Upper lobe of left lung (tissue), 6 donors: ENCODE data around the gene NUDT2. TPM values are rescaled to one million over a fixed set of nuclear protein-coding genes. Genes with fewer than 3 reads are reported as not detected.
"Not testable (repeated sequence)": the region's sequence is repeated elsewhere in the genome, so short reads cannot be mapped to it uniquely, and the experiment has no call there.

ENCODE experiments used
- ATAC-seq, 2 donors: fragments of 200-7000 bp; cut with Tn5 transposase; one replicate each; pipeline ENCODE4 v1.9.1; 2022; ENCODE audit warnings: mild to moderate bottlenecking in 2 of 2, moderate library complexity in 2 of 2; ENCODE audit not compliant: low FRiP score in 2 of 2
- DNase-seq, 2 donors: peaks; one replicate each; pipeline ENCODE4 v3.0.0-alpha.2; 2019 to 2020
- H3K27ac ChIP-seq, 4 donors: fragments of 200-600 bp; sonication (generic); one replicate each; pipeline ENCODE4 v1.5.1; 2016 to 2019
- H3K27me3 ChIP-seq, 4 donors: fragments of 200-600 bp; sonication (generic); one replicate each; pipeline ENCODE4 v1.5.1; 2017 to 2019
- H3K36me3 ChIP-seq, 4 donors: fragments of 200-600 bp; sonication (generic); one replicate each; pipeline ENCODE4 v1.5.1; 2016 to 2019
- H3K4me1 ChIP-seq, 4 donors: fragments of 200-600 bp; sonication (generic); one replicate each; pipeline ENCODE4 v1.5.1; 2018 to 2019
- H3K4me3 ChIP-seq, 4 donors: fragments of 200-600 bp; sonication (generic); one replicate each; pipeline ENCODE4 v1.5.1; 2017 to 2019; ENCODE audit warnings: mild to moderate bottlenecking in 2 of 4, moderate library complexity in 1 of 4
- H3K9me3 ChIP-seq, 4 donors: fragments of 200-600 bp; sonication (generic); one replicate each; pipeline ENCODE4 v1.5.1; 2018 to 2019
- EP300 ChIP-seq, 4 donors: sonication (generic); formaldehyde crosslinking; IDR thresholded peaks; one replicate each; pipeline ENCODE4 v1.5.1; 2017; ENCODE audit warnings: antibody characterized with exemption in 4 of 4, control low read depth in 2 of 4
- POLR2A ChIP-seq, 4 donors: fragments of 450-650 bp; IDR thresholded peaks; one replicate each; pipeline ENCODE4 v1.5.1; 2016 to 2017; ENCODE audit warnings: antibody characterized with exemption in 4 of 4, mild to moderate bottlenecking in 2 of 4
- POLR2AphosphoS5 ChIP-seq, 2 donors: sonication (generic); formaldehyde crosslinking; IDR thresholded peaks; one replicate each; pipeline ENCODE4 v1.5.1; 2017; ENCODE audit warnings: antibody characterized with exemption in 2 of 2
- WGBS, 2 donors: methylation state at CpG; one replicate each; pipeline ENCODE4 v1.1.5; 2017 to 2018; 5-methylcytosine and 5-hydroxymethylcytosine counted together
- total RNA-seq, 6 donors: library from RNA; depleted of rRNA in 4 of 6; stranded (reverse); fragments of >200 nt in 4 of 6; gene quantifications; one replicate each; pipeline versions ENCODE4 v1.1.0 to v1.2.1, GENCODE V29; 2016 to 2021
- TF ChIP-seq, protein P1 (sequence below), 6 experiments: fragments of 450-650 bp in 4 of 6; fragments of 200-600 bp in 2 of 6; sonication (generic) in 2 of 6; IDR thresholded peaks; one replicate each; pipeline ENCODE4 v1.5.1; 2016 to 2019; ENCODE audit warnings: antibody characterized with exemption in 6 of 6
- donor health status: DM: no; HTN: no; CAD: no; lungs with moderate emphysema.
- donor health status: DM: no; HTN: yes; CAD: no; lungs with severe emphysema.

The NUDT2 gene
- total RNA-seq, 6 donors from 2014 or later: 4.2 to 17.8 (median 11.2) TPM

GRCh38 chr9:34334916-34335315 lies 5.5 kb downstream of the NUDT2 start:
- peaks cover 7 to 10% (median 9%) of the 10 kb centered on the region in 4 donors for H3K4me1 ChIP-seq
- H3K27me3 ChIP-seq: no peaks in the 10 kb centered on the region
- WGBS, 2 donors: 100% methylated on average over 2 of the region's 2 CpGs
- H3K9me3 ChIP-seq: no peaks in the 10 kb centered on the region
- H3K4me3 ChIP-seq: no peak overlapping the region
- peaks cover 0 to 20% (median 11%) of the 10 kb centered on the region in 4 donors for H3K36me3 ChIP-seq
- no peak overlapping the region for H3K27ac ChIP-seq
- ATAC-seq (no peak), DNase-seq (no peak)
- no peak for TF ChIP-seq POLR2AphosphoS5 (IDR thresholded peaks at IDR 0.05)
- TF ChIP-seq, protein P1, sequence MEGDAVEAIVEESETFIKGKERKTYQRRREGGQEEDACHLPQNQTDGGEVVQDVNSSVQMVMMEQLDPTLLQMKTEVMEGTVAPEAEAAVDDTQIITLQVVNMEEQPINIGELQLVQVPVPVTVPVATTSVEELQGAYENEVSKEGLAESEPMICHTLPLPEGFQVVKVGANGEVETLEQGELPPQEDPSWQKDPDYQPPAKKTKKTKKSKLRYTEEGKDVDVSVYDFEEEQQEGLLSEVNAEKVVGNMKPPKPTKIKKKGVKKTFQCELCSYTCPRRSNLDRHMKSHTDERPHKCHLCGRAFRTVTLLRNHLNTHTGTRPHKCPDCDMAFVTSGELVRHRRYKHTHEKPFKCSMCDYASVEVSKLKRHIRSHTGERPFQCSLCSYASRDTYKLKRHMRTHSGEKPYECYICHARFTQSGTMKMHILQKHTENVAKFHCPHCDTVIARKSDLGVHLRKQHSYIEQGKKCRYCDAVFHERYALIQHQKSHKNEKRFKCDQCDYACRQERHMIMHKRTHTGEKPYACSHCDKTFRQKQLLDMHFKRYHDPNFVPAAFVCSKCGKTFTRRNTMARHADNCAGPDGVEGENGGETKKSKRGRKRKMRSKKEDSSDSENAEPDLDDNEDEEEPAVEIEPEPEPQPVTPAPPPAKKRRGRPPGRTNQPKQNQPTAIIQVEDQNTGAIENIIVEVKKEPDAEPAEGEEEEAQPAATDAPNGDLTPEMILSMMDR (IDR thresholded peaks at IDR 0.05): no peak
- TF ChIP-seq EP300 (IDR thresholded peaks at IDR 0.05): no peak
- TF ChIP-seq POLR2A (IDR thresholded peaks at IDR 0.05): no peak

- no peak for DNase-seq
- WGBS, 2 donors: 85 to 89% methylated on average over 4 of the region's 4 CpGs
- TF ChIP-seq EP300 (IDR thresholded peaks at IDR 0.05): no peak
- TF ChIP-seq POLR2A (IDR thresholded peaks at IDR 0.05): no peak
- no peak for TF ChIP-seq POLR2AphosphoS5 (IDR thresholded peaks at IDR 0.05)
- TF ChIP-seq, protein P1 (IDR thresholded peaks at IDR 0.05): no peak
- Histone ChIP-seq H3K9me3 (no peaks in the 10 kb centered on the region), H3K27me3 (no peaks in the 10 kb centered on the region), H3K36me3 (peaks cover 0 to 25% (median 13%) of the 10 kb centered on the region in 4 donors), H3K4me1 (peaks cover 2 to 7% (median 5%) of the 10 kb centered on the region in 4 donors), H3K27ac (no peak overlapping the region), H3K4me3 (no peak overlapping the region)
- ATAC-seq: no peak
Measured at GRCh38 chr9:34335376-34335775, 6.0 kb downstream of the NUDT2 start.

- no peaks in the 10 kb centered on the region for H3K27me3 ChIP-seq
- H3K36me3 ChIP-seq: peaks cover 0 to 45% (median 17%) of the 10 kb centered on the region in 4 donors
- no peak overlapping the region for H3K4me3 ChIP-seq
- no peaks in the 10 kb centered on the region for H3K9me3 ChIP-seq
- no peak for ATAC-seq
- DNase-seq: no peak
- no peak overlapping the region for H3K27ac ChIP-seq
- peaks cover 0 to 8% (median 3%) of the 10 kb centered on the region in 4 donors for H3K4me1 ChIP-seq
- no peak for TF ChIP-seq EP300 (IDR thresholded peaks at IDR 0.05)
- no peak for TF ChIP-seq POLR2AphosphoS5 (IDR thresholded peaks at IDR 0.05)
- TF ChIP-seq, protein P1 (IDR thresholded peaks at IDR 0.05): no peak
- TF ChIP-seq POLR2A (IDR thresholded peaks at IDR 0.05): no peak
- WGBS, 2 donors: 86 to 97% methylated on average over 1 to 2 of the region's 2 CpGs
Measured at GRCh38 chr9:34337403-34337802, 8.0 kb downstream of the NUDT2 start.

DNA sequence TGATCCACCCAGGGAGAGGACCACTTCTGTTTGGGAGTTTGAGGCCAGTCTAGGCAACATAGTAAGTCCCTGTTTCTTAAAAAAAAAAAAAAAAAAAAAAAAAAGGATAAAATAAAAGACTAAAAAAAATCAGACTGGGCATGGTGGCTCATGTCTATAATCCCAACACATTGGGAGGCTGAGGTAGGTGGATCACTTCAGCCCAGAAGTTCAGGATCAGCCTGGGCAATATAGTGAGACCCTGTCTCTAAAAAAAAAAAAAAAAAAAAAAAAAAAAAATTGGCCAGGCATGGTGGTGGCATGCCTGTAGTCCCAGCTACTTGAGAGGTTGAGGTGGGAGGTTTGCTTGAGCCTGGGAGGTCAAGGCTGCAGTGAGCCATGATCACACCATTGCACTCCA lies 8.7 kb downstream of the NUDT2 start:
- not testable (repeated sequence) for H3K27ac ChIP-seq, H3K27me3 ChIP-seq, H3K9me3 ChIP-seq, ATAC-seq, H3K4me3 ChIP-seq, DNase-seq
- Histone ChIP-seq H3K36me3 (peaks cover 0 to 52% (median 18%) of the 10 kb centered on the region in 4 donors), H3K4me1 (peaks cover 0 to 10% (median 3%) of the 10 kb centered on the region in 4 donors)

- Histone ChIP-seq H3K9me3 (no peaks in the 10 kb centered on the region), H3K27ac (no peak overlapping the region), H3K36me3 (peaks cover 0 to 58% (median 22%) of the 10 kb centered on the region in 4 donors), H3K4me3 (no peak overlapping the region), H3K27me3 (no peaks in the 10 kb centered on the region), H3K4me1 (peaks cover 0 to 11% (median 5%) of the 10 kb centered on the region in 4 donors)
- ATAC-seq (no peak), DNase-seq (no peak)
- TF ChIP-seq POLR2AphosphoS5 (IDR thresholded peaks at IDR 0.05): no peak
- 84 to 92% methylated on average over 2 of the region's 2 CpGs for WGBS, 2 donors
Measured at GRCh38 chr9:34338665-34339385, 9.5 kb downstream of the NUDT2 start.
